BE2C (cell line): ENCODE measurements around the gene SMAD3.

Experiments
- DNase-seq: peaks from one replicate; pipeline ENCODE4 v3.0.0-alpha.2; 2020
- H3K27me3 ChIP-seq: fragments of 250-450 bp; sonication (Bioruptor Pico); 2 replicates; pipeline ENCODE4 v1.5.1; 2020; ENCODE audit warnings: mild to moderate bottlenecking
- H3K36me3 ChIP-seq: fragments of 250-450 bp; sonication (Bioruptor Pico); 2 replicates; pipeline ENCODE4 v1.5.1; 2020; ENCODE audit warnings: mild to moderate bottlenecking
- H3K4me1 ChIP-seq: fragments of 250-450 bp; sonication (Bioruptor Pico); 2 replicates; pipeline ENCODE4 v1.5.1; 2020
- H3K4me3 ChIP-seq: 2 replicates; pipeline ENCODE4 v1.5.1; 2011; ENCODE audit warnings: low read depth, low read length
- H3K9me3 ChIP-seq: fragments of 250-450 bp; sonication (Bioruptor Pico); 2 replicates; pipeline ENCODE4 v1.5.1; 2020
- CTCF ChIP-seq: IDR thresholded peaks from 2 replicates; pipeline ENCODE4 v1.5.1; 2012; ENCODE audit warnings: mild to moderate bottlenecking, low read depth, low read length

SMAD3 gene

GRCh38 chr15:67183443-67184169 lies 118.2 kb downstream of the SMAD3 start:
- Histone ChIP-seq H3K9me3 (no peaks in the 10 kb centered on the region), H3K4me1 (peaks cover 3% of the 10 kb centered on the region; the same call in 1 of the 2 replicates), H3K4me3 (no peak overlapping the region), H3K36me3 (no peaks in the 10 kb centered on the region; the same call in 1 of the 2 replicates), H3K27me3 (no peaks in the 10 kb centered on the region)
- DNase-seq, result no peak
- no peak for TF ChIP-seq CTCF

GRCh38 chr15:67184208-67184925 lies 119.0 kb downstream of the SMAD3 start:
- H3K27me3 ChIP-seq, result no peaks in the 10 kb centered on the region
- no peaks in the 10 kb centered on the region; the same call in 1 of the 2 replicates for H3K36me3 ChIP-seq
- peaks cover 3% of the 10 kb centered on the region; the same call in 1 of the 2 replicates for H3K4me1 ChIP-seq
- TF ChIP-seq CTCF, result no peak
- no peak for DNase-seq
- H3K9me3 ChIP-seq, result no peaks in the 10 kb centered on the region
- no peak overlapping the region for H3K4me3 ChIP-seq

GRCh38 chr15:67185051-67185450 lies 119.6 kb downstream of the SMAD3 start:
- no peak for DNase-seq
- no peaks in the 10 kb centered on the region; the same call in 1 of the 2 replicates for H3K36me3 ChIP-seq
- H3K4me3 ChIP-seq, result no peak overlapping the region
- no peaks in the 10 kb centered on the region for H3K9me3 ChIP-seq
- H3K4me1 ChIP-seq, result peaks cover 3% of the 10 kb centered on the region; the same call in 1 of the 2 replicates
- H3K27me3 ChIP-seq, result no peaks in the 10 kb centered on the region
- no peak for TF ChIP-seq CTCF

- H3K4me3 ChIP-seq, result no peak overlapping the region
- H3K4me1 ChIP-seq, result peaks cover 3% of the 10 kb centered on the region; the same call in 1 of the 2 replicates
- DNase-seq, result no peak
- no peaks in the 10 kb centered on the region for H3K9me3 ChIP-seq
- no peak for TF ChIP-seq CTCF
- no peaks in the 10 kb centered on the region; the same call in 1 of the 2 replicates for H3K36me3 ChIP-seq
- H3K27me3 ChIP-seq, result no peaks in the 10 kb centered on the region
These were observed 120.3 kb downstream of the SMAD3 start for GRCh38 chr15:67185621-67186225.

- Histone ChIP-seq H3K4me1 (peaks cover 3% of the 10 kb centered on the region; the same call in 1 of the 2 replicates), H3K9me3 (no peaks in the 10 kb centered on the region), H3K27me3 (no peaks in the 10 kb centered on the region), H3K4me3 (no peak overlapping the region), H3K36me3 (no peaks in the 10 kb centered on the region; the same call in 1 of the 2 replicates)
- DNase-seq, result no peak
- TF ChIP-seq CTCF, result no peak
These were observed 120.8 kb downstream of the SMAD3 start for GRCh38 chr15:67186226-67186649.
